GM23338 (cell line): ENCODE measurements around the gene YJEFN3. TPM values are rescaled to one million over a fixed set of nuclear protein-coding genes. Genes with fewer than 3 reads are reported as not detected.

Experiments used
- ATAC-seq: fragments of 200-7000 bp; cut with Tn5 transposase; 3 replicates; pipeline ENCODE4 v1.9.1; 2020
- DNase-seq: peaks from one replicate; pipeline ENCODE4 v3.0.0-alpha.2; 2015; ENCODE audit warnings: low spot score
- H2AFZ ChIP-seq: fragments of 200-600 bp; sonication (generic); 2 replicates; pipeline ENCODE4 v1.8.0; 2016; ENCODE audit warnings: antibody characterized with exemption, mild to moderate bottlenecking, moderate library complexity
- H3F3A ChIP-seq: fragments of 200-600 bp; sonication (generic); replicated peaks from 2 replicates; pipeline ENCODE4 v1.8.0; 2017; ENCODE audit warnings: antibody characterized with exemption, mixed run types, low read depth
- H3K27ac ChIP-seq: fragments of 200-600 bp; sonication (generic); 2 replicates; pipeline ENCODE4 v1.6.1; 2016; ENCODE audit warnings: low read depth
- H3K27me3 ChIP-seq: fragments of 200-600 bp; sonication (generic); 2 replicates; pipeline ENCODE4 v1.8.0; 2016; ENCODE audit warnings: mild to moderate bottlenecking, mixed run types, moderate library complexity; ENCODE audit not compliant: insufficient read depth
- H3K36me3 ChIP-seq: fragments of 200-600 bp; sonication (generic); 2 replicates; pipeline ENCODE4 v1.8.0; 2016; ENCODE audit warnings: mild to moderate bottlenecking; ENCODE audit not compliant: insufficient read depth
- H3K4me1 ChIP-seq: fragments of 200-600 bp; sonication (generic); 2 replicates; pipeline ENCODE4 v1.8.0; 2016; ENCODE audit warnings: mild to moderate bottlenecking, moderate library complexity; ENCODE audit not compliant: insufficient read depth
- H3K4me2 ChIP-seq: fragments of 200-600 bp; sonication (generic); 2 replicates; pipeline ENCODE4 v1.7.1; 2017; ENCODE audit warnings: mixed run types
- H3K4me3 ChIP-seq: fragments of 200-600 bp; sonication (generic); 2 replicates; pipeline ENCODE4 v1.6.1; 2016; ENCODE audit warnings: mixed run types
- H3K79me2 ChIP-seq: fragments of 200-600 bp; sonication (generic); replicated peaks from 2 replicates; pipeline ENCODE4 v1.8.0; 2017; ENCODE audit warnings: mild to moderate bottlenecking; ENCODE audit not compliant: insufficient read depth
- H3K9me2 ChIP-seq: fragments of 200-600 bp; sonication (generic); 2 replicates; pipeline ENCODE4 v1.8.0; 2017; ENCODE audit not compliant: insufficient read depth
- H4K20me1 ChIP-seq: fragments of 200-600 bp; sonication (generic); replicated peaks from 2 replicates; pipeline ENCODE4 v1.8.0; 2017; ENCODE audit warnings: mild to moderate bottlenecking; ENCODE audit not compliant: insufficient read depth
- H3K27ac Mint-ChIP-seq: 2 replicates; pipeline ENCODE4 v1.8.0; 2020; ENCODE audit warnings: inconsistent platforms, mild to moderate bottlenecking, moderate library complexity, mixed read lengths
- H3K27me3 Mint-ChIP-seq: 3 replicates; pipeline ENCODE4 v1.8.0; 2022; ENCODE audit warnings: low read depth, mild to moderate bottlenecking, moderate library complexity, mixed read lengths, inconsistent platforms; ENCODE audit not compliant: insufficient read depth, poor library complexity
- H3K36me3 Mint-ChIP-seq: 3 replicates; pipeline ENCODE4 v1.8.0; 2021; ENCODE audit warnings: low read depth, mild to moderate bottlenecking, inconsistent platforms, moderate library complexity, mixed read lengths
- H3K4me1 Mint-ChIP-seq: 3 replicates; pipeline ENCODE4 v1.8.0; 2020; ENCODE audit warnings: mild to moderate bottlenecking, inconsistent platforms, mixed read lengths
- H3K4me3 Mint-ChIP-seq: 3 replicates; pipeline ENCODE4 v1.8.0; 2021; ENCODE audit warnings: moderate library complexity, mild to moderate bottlenecking, inconsistent platforms, mixed read lengths
- H3K9me3 Mint-ChIP-seq: 3 replicates; pipeline ENCODE4 v1.8.0; 2020; ENCODE audit warnings: moderate library complexity, mild to moderate bottlenecking, inconsistent platforms, mixed read lengths
- CREB1 ChIP-seq: fragments of 250-450 bp; sonication (Bioruptor Pico); IDR thresholded peaks from 2 replicates; pipeline ENCODE4 v1.5.0; 2020; ENCODE audit warnings: low read depth, mild to moderate bottlenecking, moderate library complexity
- EZH2 ChIP-seq: fragments of 200-600 bp; sonication (generic); IDR thresholded peaks from one replicate; pipeline ENCODE4 v1.8.0; 2017; ENCODE audit warnings: antibody characterized with exemption, mild to moderate bottlenecking, low read depth; ENCODE audit not compliant: unreplicated experiment
- EZH2phosphoT487 ChIP-seq: fragments of 200-600 bp; sonication (generic); IDR thresholded peaks from one replicate; pipeline ENCODE4 v1.8.1; 2018; ENCODE audit warnings: antibody characterized with exemption; ENCODE audit not compliant: unreplicated experiment
- JUNB ChIP-seq: IDR thresholded peaks from one replicate; pipeline ENCODE4 v1.6.1; 2016; ENCODE audit warnings: antibody characterized with exemption; ENCODE audit not compliant: unreplicated experiment
- NANOG ChIP-seq: IDR thresholded peaks from 2 replicates; pipeline ENCODE4 v1.6.1; 2016; ENCODE audit warnings: antibody characterized with exemption, borderline replicate concordance
- POLR2AphosphoS5 ChIP-seq: IDR thresholded peaks from 2 replicates; pipeline ENCODE4 v1.6.1; 2016; ENCODE audit warnings: antibody characterized with exemption, low read depth
- STAT1 ChIP-seq: IDR thresholded peaks from one replicate; pipeline ENCODE4 v1.6.1; 2016; ENCODE audit warnings: antibody characterized with exemption; ENCODE audit not compliant: unreplicated experiment
- ZNF114 ChIP-seq: fragments of 250-450 bp; sonication (Bioruptor Pico); IDR thresholded peaks from 2 replicates; pipeline ENCODE4 v1.5.0; 2020; ENCODE audit warnings: mild to moderate bottlenecking, moderate library complexity
- ZNF331 ChIP-seq: fragments of 250-450 bp; sonication (Bioruptor Pico); IDR thresholded peaks from 2 replicates; pipeline ENCODE4 v1.5.0; 2020; ENCODE audit warnings: low read depth, mild to moderate bottlenecking, moderate library complexity
- polyA plus RNA-seq: library from polyadenylated mRNA; unstranded; fragments of >200 nt; fragmentation: Nextera tagmentation; extraction: Ambion mirVana; gene quantifications from 2 replicates; pipeline ENCODE4 v1.2.1, GENCODE V29; 2016
- total RNA-seq: library from RNA; depleted of rRNA; stranded (reverse); fragments of >200 nt; shearing (Covaris generic); gene quantifications from 2 replicates; pipeline ENCODE4 v1.2.3, GENCODE V29; 2014
- TF ChIP-seq, protein P1 (sequence below): IDR thresholded peaks from one replicate; pipeline ENCODE4 v1.6.1; 2018; ENCODE audit warnings: antibody characterized with exemption; ENCODE audit not compliant: unreplicated experiment
- TF ChIP-seq, protein P2 (sequence below), 2 experiments: fragments of 200-600 bp in 1 of 2; sonication (generic) in 1 of 2; conservative IDR thresholded peaks; 2 replicates each; pipeline versions ENCODE4 v1.5.1 to v1.6.1; 2016 to 2017; ENCODE audit warnings: antibody characterized with exemption in 2 of 2, low read depth in 2 of 2, mild to moderate bottlenecking in 2 of 2, moderate library complexity in 1 of 2
- TF ChIP-seq, protein P3 (sequence below): IDR thresholded peaks from 2 replicates; pipeline ENCODE4 v1.6.1; 2016; ENCODE audit warnings: antibody characterized with exemption

YJEFN3 gene
- total and polyA plus RNA-seq, 2 experiments from 2014 or later, result 3.5 to 6.5 TPM

DNA sequence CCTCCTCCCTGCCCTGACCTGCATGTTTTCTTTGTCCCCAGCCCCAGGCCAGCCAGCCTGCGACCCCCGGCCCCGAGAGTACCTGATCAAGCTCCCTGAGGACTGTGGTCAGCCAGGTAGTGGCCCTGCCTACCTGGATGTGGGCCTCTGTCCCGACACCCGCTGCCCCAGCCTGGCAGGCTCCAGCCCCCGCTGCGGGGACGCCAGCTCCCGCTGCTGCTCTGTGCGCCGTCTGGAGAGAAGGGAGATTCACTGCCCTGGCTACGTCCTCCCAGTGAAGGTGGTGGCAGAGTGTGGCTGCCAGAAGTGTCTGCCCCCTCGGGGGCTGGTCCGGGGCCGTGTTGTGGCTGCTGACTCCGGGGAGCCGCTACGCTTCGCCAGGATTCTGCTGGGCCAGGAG, 14.9 kb downstream of the YJEFN3 start:
- no peak for TF ChIP-seq STAT1
- Histone ChIP-seq H2AFZ (no peak overlapping the region), H3K4me3 (no peak overlapping the region), H3F3A (0 out of 2 replicates have a peak, but pooled peaks cover 6% of the 10 kb centered on the region), H4K20me1 (0 out of 2 replicates have a peak, but pooled peaks cover 4% of the 10 kb centered on the region), H3K36me3 (no peaks in the 10 kb centered on the region), H3K4me1 (peaks cover 3% of the 10 kb centered on the region; the same call in 1 of the 2 replicates), H3K27me3 (peaks cover 20% of the 10 kb centered on the region), H3K79me2 (no peaks in the 10 kb centered on the region), H3K4me2 (no peak overlapping the region), H3K9me2 (no peaks in the 10 kb centered on the region), H3K27ac (no peak overlapping the region)
- ATAC-seq, result no peak
- Mint-ChIP-seq H3K4me1 (peaks cover 6% of the 10 kb centered on the region), H3K36me3 (no peaks in the 10 kb centered on the region; the same call in 2 of the 3 replicates), H3K9me3 (no peaks in the 10 kb centered on the region; the same call in 2 of the 3 replicates), H3K4me3 (no peak overlapping the region), H3K27ac (no peak overlapping the region), H3K27me3 (peaks cover 14% of the 10 kb centered on the region)
- DNase-seq, result no peak

DNA sequence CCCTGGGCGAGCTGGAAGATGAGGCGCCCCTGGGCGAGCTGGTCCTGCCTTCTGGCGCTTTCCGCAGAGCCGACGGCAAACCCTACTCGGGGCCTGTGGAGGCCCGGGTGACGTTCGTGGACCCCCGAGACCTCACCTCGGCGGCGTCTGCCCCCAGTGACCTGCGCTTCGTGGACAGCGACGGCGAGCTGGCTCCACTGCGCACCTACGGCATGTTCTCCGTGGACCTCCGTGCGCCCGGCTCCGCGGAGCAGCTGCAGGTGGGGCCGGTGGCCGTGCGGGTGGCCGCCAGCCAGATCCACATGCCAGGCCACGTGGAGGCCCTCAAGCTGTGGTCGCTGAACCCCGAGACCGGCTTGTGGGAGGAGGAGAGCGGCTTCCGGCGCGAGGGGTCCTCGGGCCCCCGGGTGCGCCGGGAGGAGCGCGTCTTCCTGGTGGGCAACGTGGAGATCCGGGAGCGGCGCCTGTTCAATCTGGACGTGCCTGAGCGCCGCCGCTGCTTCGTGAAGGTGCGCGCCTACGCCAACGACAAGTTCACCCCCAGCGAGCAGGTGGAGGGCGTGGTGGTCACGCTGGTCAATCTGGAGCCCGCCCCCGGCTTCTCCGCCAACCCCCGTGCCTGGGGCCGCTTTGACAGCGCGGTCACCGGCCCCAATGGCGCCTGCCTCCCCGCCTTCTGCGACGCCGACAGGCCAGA, 15.7 kb downstream of the YJEFN3 start:
- Histone ChIP-seq H3K79me2 (no peaks in the 10 kb centered on the region), H3K36me3 (no peaks in the 10 kb centered on the region), H3K9me2 (no peaks in the 10 kb centered on the region), H3K4me3 (no peak overlapping the region), H3K4me1 (no peaks in the 10 kb centered on the region), H4K20me1 (no peaks in the 10 kb centered on the region), H3K27ac (no peak overlapping the region), H2AFZ (no peak overlapping the region), H3K4me2 (no peak overlapping the region), H3K27me3 (peaks cover 12% of the 10 kb centered on the region), H3F3A (0 out of 2 replicates have a peak, but pooled peaks cover 3% of the 10 kb centered on the region)
- H3K4me1 Mint-ChIP-seq, result peaks cover 5% of the 10 kb centered on the region; the same call in 2 of the 3 replicates
- no peak overlapping the region for H3K27ac Mint-ChIP-seq
- peaks cover 11% of the 10 kb centered on the region for H3K27me3 Mint-ChIP-seq
- DNase-seq (no peak), ATAC-seq (no peak)
- H3K4me3 Mint-ChIP-seq, result no peak overlapping the region
- no peaks in the 10 kb centered on the region; the same call in 2 of the 3 replicates for H3K9me3 Mint-ChIP-seq
- no peaks in the 10 kb centered on the region; the same call in 2 of the 3 replicates for H3K36me3 Mint-ChIP-seq
- TF ChIP-seq EZH2phosphoT487, result no peak
- TF ChIP-seq CREB1, result no peak
- TF ChIP-seq, protein P1, sequence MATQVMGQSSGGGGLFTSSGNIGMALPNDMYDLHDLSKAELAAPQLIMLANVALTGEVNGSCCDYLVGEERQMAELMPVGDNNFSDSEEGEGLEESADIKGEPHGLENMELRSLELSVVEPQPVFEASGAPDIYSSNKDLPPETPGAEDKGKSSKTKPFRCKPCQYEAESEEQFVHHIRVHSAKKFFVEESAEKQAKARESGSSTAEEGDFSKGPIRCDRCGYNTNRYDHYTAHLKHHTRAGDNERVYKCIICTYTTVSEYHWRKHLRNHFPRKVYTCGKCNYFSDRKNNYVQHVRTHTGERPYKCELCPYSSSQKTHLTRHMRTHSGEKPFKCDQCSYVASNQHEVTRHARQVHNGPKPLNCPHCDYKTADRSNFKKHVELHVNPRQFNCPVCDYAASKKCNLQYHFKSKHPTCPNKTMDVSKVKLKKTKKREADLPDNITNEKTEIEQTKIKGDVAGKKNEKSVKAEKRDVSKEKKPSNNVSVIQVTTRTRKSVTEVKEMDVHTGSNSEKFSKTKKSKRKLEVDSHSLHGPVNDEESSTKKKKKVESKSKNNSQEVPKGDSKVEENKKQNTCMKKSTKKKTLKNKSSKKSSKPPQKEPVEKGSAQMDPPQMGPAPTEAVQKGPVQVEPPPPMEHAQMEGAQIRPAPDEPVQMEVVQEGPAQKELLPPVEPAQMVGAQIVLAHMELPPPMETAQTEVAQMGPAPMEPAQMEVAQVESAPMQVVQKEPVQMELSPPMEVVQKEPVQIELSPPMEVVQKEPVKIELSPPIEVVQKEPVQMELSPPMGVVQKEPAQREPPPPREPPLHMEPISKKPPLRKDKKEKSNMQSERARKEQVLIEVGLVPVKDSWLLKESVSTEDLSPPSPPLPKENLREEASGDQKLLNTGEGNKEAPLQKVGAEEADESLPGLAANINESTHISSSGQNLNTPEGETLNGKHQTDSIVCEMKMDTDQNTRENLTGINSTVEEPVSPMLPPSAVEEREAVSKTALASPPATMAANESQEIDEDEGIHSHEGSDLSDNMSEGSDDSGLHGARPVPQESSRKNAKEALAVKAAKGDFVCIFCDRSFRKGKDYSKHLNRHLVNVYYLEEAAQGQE, result no peak
- TF ChIP-seq, protein P2, sequence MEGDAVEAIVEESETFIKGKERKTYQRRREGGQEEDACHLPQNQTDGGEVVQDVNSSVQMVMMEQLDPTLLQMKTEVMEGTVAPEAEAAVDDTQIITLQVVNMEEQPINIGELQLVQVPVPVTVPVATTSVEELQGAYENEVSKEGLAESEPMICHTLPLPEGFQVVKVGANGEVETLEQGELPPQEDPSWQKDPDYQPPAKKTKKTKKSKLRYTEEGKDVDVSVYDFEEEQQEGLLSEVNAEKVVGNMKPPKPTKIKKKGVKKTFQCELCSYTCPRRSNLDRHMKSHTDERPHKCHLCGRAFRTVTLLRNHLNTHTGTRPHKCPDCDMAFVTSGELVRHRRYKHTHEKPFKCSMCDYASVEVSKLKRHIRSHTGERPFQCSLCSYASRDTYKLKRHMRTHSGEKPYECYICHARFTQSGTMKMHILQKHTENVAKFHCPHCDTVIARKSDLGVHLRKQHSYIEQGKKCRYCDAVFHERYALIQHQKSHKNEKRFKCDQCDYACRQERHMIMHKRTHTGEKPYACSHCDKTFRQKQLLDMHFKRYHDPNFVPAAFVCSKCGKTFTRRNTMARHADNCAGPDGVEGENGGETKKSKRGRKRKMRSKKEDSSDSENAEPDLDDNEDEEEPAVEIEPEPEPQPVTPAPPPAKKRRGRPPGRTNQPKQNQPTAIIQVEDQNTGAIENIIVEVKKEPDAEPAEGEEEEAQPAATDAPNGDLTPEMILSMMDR (conservative IDR thresholded peaks at IDR 0.05; ENCODE audit: low read depth in 2 of 2), result no peak
- no peak for TF ChIP-seq ZNF331
- no peak for TF ChIP-seq STAT1
- TF ChIP-seq JUNB, result no peak
- no peak for TF ChIP-seq NANOG
- no peak for TF ChIP-seq ZNF114 (CRISPR knock-in tag)
- no peak for TF ChIP-seq EZH2
- TF ChIP-seq, protein P3, sequence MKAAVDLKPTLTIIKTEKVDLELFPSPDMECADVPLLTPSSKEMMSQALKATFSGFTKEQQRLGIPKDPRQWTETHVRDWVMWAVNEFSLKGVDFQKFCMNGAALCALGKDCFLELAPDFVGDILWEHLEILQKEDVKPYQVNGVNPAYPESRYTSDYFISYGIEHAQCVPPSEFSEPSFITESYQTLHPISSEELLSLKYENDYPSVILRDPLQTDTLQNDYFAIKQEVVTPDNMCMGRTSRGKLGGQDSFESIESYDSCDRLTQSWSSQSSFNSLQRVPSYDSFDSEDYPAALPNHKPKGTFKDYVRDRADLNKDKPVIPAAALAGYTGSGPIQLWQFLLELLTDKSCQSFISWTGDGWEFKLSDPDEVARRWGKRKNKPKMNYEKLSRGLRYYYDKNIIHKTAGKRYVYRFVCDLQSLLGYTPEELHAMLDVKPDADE, result no peak
- no peak for TF ChIP-seq POLR2AphosphoS5
